Measurements from ENCODE around the gene PDE4B. TPM values are rescaled to one million over a fixed set of nuclear protein-coding genes. Genes with fewer than 3 reads are reported as not detected.

The PDE4B gene
- total RNA-seq, 2 donors from 2014 or later: 114 to 132 TPM

DNA sequence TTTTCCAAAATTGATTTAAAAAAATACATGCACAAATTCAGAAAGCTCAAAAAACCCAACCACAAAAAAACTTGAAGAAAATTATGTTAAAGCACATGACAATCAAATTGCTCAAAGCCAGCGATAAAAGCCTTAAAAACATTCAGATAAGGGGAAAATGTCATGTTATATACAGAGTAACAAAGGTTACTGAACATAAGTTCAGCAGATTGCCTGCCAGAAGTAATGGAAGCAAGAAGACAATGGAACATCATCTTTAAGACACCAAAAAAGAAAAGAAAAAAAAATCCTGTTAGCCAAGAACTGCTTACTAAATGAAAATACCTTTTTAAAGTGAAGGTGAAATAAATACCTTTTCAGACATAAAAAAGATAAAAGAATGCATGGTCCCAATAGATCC is 594.0 kb downstream of the PDE4B start:
- DNase-seq (no peak), ATAC-seq (no peak)
- no peaks in the 10 kb centered on the region for H3K27me3 Mint-ChIP-seq
- no peaks in the 10 kb centered on the region for H3K9me3 ChIP-seq (ENCODE audit: control insufficient read depth, low read length, poor library complexity, severe bottlenecking)
- no peaks in the 10 kb centered on the region for H3K4me1 Mint-ChIP-seq
- no peak overlapping the region for H3K4me3 Mint-ChIP-seq
- H3K36me3 Mint-ChIP-seq (ENCODE audit: low read depth): no peaks in the 10 kb centered on the region
- H3K27ac Mint-ChIP-seq: no peak overlapping the region

DNA sequence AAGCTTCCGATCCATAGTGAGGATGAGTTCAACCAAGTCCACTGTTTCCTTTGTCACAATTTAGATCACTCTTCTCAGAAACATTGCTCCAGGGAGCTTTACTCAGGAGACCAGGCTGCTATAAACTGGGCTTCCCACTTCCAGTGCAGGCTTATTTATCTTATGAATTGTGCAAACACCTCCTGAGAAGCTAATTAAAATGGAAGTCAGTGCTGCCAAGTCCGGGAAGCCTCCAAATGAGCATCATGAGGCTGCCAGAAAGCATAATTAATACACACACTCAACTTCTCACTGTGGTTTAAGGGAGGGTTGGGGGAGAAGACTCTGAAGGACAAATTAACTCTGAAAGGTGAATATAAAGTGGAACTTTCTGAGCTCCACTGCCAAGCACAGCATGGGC is 596.2 kb downstream of the PDE4B start:
- H3K27me3 Mint-ChIP-seq: no peaks in the 10 kb centered on the region
- no peak overlapping the region for H3K4me3 Mint-ChIP-seq
- H3K36me3 Mint-ChIP-seq (ENCODE audit: low read depth): no peaks in the 10 kb centered on the region
- DNase-seq: no peak
- H3K27ac Mint-ChIP-seq: no peak overlapping the region
- ATAC-seq: no peak
- H3K9me3 ChIP-seq (ENCODE audit: control insufficient read depth, low read length, poor library complexity, severe bottlenecking): no peaks in the 10 kb centered on the region
- no peaks in the 10 kb centered on the region for H3K4me1 Mint-ChIP-seq

DNA sequence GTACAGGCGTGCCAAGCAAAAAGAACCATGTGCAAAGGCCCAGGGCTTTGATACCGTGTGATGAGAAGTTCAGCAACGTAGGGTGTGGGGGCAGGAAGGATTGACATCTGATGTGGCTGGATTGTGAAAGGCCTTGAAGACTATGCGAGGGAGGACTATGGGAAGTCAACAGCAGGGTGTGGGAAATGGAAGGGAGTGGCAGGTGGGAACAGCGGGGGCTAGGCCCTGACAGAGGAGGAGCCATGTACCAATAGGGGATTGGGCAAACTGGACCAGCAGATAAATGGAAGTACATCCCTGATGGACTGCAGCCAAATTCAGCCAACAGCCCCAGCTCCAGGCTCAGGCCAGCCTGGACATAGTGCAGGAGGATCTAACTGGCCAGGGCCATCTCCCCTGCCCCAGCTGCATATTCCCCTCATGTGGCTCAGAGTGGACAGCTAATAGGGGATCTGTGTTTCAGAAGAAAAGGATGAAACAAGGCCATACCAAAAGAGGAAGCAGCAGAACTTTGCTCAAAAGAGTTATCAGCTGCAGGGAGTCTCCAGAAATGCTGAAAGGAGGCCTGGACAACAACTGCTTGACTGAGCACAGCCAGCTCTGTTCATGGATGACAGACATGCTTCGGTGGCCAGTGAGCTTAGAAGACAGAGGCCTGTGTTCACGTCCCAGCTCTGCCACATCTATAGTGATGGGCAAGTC is 601.0 kb downstream of the PDE4B start:
- peaks cover 2% of the 10 kb centered on the region for H3K4me1 Mint-ChIP-seq
- H3K27ac Mint-ChIP-seq: no peak overlapping the region
- ATAC-seq: no peak
- H3K9me3 ChIP-seq (ENCODE audit: control insufficient read depth, low read length, poor library complexity, severe bottlenecking): no peaks in the 10 kb centered on the region
- H3K4me3 Mint-ChIP-seq: no peak overlapping the region
- H3K36me3 Mint-ChIP-seq (ENCODE audit: low read depth): no peaks in the 10 kb centered on the region
- DNase-seq: no peak
- H3K27me3 Mint-ChIP-seq: no peaks in the 10 kb centered on the region

DNA sequence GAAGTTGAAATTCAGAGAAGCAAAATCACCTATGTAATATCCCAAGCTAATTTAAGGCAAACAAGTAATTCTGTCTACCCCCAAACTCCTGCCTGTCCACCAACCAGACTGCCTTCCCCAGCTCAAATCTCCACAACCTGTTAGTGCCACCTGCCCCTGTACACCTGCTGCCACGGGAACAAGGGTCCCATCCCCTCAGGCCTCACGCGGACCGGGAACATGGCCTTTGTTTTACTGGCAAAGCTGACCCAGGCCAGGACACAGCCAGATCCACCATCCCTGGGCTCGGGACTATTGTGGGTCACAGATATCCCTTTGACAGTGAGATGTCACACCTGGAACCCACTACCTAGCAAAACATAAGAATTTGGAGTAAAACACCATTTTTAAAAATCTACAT is 601.9 kb downstream of the PDE4B start:
- DNase-seq: no peak
- peak overlapping the region; percentile 37 for H3K27ac Mint-ChIP-seq
- H3K36me3 Mint-ChIP-seq (ENCODE audit: low read depth): no peaks in the 10 kb centered on the region
- no peak for ATAC-seq
- H3K9me3 ChIP-seq (ENCODE audit: control insufficient read depth, low read length, poor library complexity, severe bottlenecking): no peaks in the 10 kb centered on the region
- peaks cover 2% of the 10 kb centered on the region for H3K4me1 Mint-ChIP-seq
- H3K27me3 Mint-ChIP-seq: no peaks in the 10 kb centered on the region
- H3K4me3 Mint-ChIP-seq: no peak overlapping the region

DNA sequence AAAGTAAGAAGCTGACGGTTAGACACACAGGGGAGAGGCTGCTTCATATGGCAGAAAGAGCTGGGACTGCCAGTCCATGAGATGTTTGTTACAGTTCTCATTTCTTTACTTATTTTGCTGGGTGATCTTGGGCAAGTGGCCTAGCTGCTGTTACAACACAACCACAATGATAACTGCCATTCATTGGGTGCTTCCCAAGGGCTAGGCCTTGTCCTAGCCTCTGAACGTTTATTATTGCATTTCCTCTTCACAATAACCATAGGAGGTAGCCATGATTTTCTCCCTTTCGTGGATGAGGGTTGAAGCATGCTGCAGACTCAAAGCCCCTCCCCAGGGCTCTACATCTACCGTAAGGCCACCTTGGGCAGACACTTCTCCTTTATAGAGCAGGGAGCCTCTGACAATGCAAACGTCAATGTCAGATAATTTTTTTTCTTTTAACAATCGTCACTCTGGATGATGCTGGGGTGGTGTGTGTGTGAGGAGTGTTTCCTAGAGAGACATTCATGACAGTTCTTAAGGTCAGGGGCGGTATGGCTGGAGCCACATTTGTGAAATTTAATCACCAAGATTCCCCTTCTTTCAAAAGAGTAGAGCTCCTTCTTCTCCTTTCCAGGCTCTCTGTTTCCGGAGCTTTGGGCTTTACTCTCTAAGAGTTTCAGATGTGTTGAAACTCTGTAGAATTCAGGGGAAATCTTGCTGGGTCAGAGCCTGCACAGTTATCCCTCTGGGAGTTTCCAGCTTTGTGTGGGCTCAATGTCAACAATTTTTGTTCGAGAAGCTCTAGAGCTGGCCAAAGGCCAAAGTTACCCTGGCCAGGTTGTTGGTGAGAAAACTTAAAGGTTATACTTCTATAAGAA is 602.7 kb downstream of the PDE4B start:
- Mint-ChIP-seq H3K27me3 (no peaks in the 10 kb centered on the region), H3K4me3 (no peak overlapping the region), H3K4me1 (peaks cover 9% of the 10 kb centered on the region), H3K27ac (peak overlapping the region; percentile 37), H3K36me3 (ENCODE audit: low read depth) (no peaks in the 10 kb centered on the region)
- DNase-seq (no peak), ATAC-seq (peak; percentile 50)
- no peaks in the 10 kb centered on the region for H3K9me3 ChIP-seq (ENCODE audit: control insufficient read depth, low read length, poor library complexity, severe bottlenecking)

DNA sequence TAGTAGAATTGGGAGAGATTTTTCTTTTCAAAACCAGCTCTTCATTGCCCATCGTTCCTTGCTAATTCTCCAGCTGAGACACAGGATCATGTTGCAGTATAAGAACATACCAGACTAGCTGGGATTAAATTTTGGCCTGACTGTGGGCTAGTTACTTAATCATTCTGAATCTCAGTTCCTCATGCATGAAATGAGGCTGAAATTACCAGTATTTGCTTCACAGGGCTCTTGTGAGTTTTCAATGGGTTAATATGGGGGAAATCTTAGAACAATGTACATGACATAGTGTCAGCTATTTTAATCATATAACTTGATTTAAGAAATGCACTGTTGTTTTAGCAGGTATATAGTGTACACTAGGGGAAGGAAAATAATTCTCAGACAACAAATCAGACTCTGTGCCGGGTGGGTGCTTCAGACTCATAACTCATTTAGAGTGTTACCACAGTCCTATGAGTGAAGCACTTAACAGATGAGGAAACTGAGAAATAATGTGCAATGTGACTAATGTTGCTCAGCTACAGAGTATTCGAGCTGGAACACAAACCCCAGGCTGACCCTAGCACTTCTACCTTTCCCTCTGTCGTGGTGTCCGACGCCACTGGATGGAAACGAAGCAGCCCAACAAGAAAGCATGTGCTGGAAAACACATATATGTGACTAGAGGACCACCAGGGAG is 603.7 kb downstream of the PDE4B start:
- Mint-ChIP-seq H3K27ac (no peak overlapping the region), H3K4me3 (no peak overlapping the region), H3K36me3 (ENCODE audit: low read depth) (no peaks in the 10 kb centered on the region), H3K27me3 (no peaks in the 10 kb centered on the region), H3K4me1 (peaks cover 11% of the 10 kb centered on the region)
- DNase-seq (no peak), ATAC-seq (no peak)
- H3K9me3 ChIP-seq (ENCODE audit: control insufficient read depth, low read length, poor library complexity, severe bottlenecking): no peaks in the 10 kb centered on the region

DNA sequence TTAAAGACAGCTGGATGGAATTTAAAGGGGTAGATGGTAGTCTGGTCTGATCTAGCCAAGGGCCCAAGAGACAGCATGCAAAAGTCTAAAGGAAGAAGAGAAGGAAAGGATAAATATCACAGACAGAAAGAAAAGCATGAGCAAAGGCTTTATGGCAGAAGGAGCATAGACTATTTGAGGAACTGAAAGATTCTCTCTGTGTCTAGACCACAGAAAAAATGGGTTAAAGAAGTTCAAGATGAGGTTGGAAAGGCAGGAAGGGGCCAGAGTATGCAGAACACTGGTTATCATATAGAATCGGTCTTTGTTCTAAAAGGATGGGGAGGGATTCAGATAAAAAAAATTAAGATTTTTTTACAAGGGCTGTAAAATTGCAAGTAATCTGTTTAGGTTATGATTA is 604.5 kb downstream of the PDE4B start:
- ATAC-seq (no peak), DNase-seq (no peak)
- H3K27ac Mint-ChIP-seq: no peak overlapping the region
- peaks cover 11% of the 10 kb centered on the region for H3K4me1 Mint-ChIP-seq
- no peak overlapping the region for H3K4me3 Mint-ChIP-seq
- H3K36me3 Mint-ChIP-seq (ENCODE audit: low read depth): no peaks in the 10 kb centered on the region
- no peaks in the 10 kb centered on the region for H3K9me3 ChIP-seq (ENCODE audit: control insufficient read depth, low read length, poor library complexity, severe bottlenecking)
- H3K27me3 Mint-ChIP-seq: no peaks in the 10 kb centered on the region

DNA sequence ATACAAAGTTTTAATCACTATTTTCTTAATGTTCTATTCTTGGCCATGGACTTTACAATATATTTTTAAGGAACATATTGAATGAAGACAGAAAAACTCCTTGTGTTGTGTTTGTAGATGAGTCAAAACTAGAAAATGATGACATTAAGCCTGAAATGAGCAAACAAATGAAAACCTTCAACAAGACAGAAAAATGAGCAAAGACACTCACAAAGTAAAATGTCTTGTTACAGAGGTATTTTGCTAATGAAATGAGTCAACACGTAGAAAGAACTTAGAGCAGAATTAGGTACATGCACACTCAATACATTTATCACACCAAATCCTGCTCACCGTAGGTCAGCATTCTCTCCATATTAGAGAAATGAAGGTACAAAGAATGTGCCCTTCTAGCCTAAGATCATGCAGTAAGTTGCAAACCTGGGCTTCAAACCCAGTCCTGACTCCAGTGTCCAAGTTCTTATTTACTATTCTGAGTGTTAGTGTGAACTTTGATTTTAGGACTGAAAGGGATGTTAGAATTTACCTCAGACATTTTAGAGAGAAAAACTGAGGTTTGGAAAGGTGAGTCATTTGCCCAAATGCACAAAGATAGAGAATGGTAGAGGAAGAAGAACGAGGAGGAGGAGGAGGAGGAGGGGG is 607.3 kb downstream of the PDE4B start:
- H3K36me3 Mint-ChIP-seq (ENCODE audit: low read depth): no peaks in the 10 kb centered on the region
- H3K4me3 Mint-ChIP-seq: peak overlapping the region; percentile 5
- peaks cover 19% of the 10 kb centered on the region for H3K4me1 Mint-ChIP-seq
- H3K27me3 Mint-ChIP-seq: no peaks in the 10 kb centered on the region
- H3K27ac Mint-ChIP-seq: peak overlapping the region; percentile 72
- H3K9me3 ChIP-seq (ENCODE audit: control insufficient read depth, low read length, poor library complexity, severe bottlenecking): no peaks in the 10 kb centered on the region
- ATAC-seq: no peak
- no peak for DNase-seq

DNA sequence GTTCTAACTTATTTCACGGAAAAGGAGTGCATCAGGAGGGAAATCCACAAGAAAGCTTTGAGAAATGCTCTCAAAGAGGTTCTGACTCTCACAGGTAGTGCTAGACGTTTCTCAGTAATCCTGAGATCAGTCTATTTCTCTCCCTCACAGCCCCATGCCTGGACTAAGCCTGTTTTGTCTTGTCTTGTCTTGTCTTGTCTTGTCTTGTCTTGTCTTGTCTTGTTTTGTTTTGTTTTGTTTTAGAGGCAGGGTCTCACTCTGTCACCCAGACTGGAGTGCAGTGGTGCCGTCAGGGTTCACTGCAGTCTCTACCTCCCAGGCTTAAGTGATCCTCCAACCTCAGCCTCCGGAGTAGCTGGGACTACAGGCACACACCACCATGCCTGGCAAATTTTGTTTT is 608.0 kb downstream of the PDE4B start:
- H3K4me3 Mint-ChIP-seq: no peak overlapping the region
- peak overlapping the region; percentile 72 for H3K27ac Mint-ChIP-seq

DNA sequence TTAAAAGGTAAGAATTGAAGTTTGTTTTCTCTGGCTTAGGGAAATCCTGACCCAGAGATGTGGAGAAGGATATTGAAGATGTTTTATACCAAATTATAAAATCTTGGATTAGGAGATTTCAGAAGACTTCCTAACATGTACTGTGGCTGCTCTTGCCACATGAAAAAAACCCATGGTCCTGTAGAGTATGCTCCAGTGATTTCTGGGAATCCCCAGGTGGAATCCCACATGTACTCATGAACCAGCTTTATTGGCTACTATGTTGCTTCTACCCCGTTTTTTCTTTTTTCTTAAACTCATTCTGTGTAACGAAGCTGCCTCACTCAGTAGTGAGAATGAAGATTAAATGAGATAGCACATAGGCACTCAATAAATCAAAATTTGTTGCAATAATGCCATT is 608.5 kb downstream of the PDE4B start:
- H3K9me3 ChIP-seq (ENCODE audit: control insufficient read depth, low read length, poor library complexity, severe bottlenecking): no peaks in the 10 kb centered on the region
- Mint-ChIP-seq H3K27me3 (no peaks in the 10 kb centered on the region), H3K4me1 (peaks cover 19% of the 10 kb centered on the region), H3K36me3 (ENCODE audit: low read depth) (no peaks in the 10 kb centered on the region), H3K27ac (peak overlapping the region; percentile 72), H3K4me3 (no peak overlapping the region)
- DNase-seq: no peak
- peak; percentile 56 for ATAC-seq

More for the DNA sequence above, 608.0 kb downstream of the PDE4B start:
- no peaks in the 10 kb centered on the region for H3K9me3 ChIP-seq (ENCODE audit: control insufficient read depth, low read length, poor library complexity, severe bottlenecking)
- ATAC-seq (no peak), DNase-seq (no peak)
- peaks cover 19% of the 10 kb centered on the region for H3K4me1 Mint-ChIP-seq
- H3K36me3 Mint-ChIP-seq (ENCODE audit: low read depth): no peaks in the 10 kb centered on the region
- no peaks in the 10 kb centered on the region for H3K27me3 Mint-ChIP-seq

DNA sequence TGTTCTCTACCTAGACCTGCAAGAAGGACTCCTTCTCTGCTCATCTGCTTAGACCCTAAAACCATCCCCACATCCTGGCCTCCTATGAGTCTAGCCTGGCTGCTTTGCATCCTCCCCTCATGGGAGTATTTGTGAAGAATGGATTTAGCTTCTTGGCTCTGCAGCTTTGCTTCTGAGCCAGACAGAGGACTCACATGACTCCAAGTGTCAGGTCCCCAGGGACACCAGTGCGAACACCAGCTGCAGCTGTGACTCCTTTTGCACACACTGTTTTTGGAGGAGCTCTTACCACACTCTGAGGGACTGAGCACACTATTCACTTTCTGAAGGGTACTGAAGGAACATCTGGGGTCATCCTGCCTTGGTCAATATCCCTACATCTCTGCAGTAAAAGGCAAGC is 609.5 kb downstream of the PDE4B start:
- H3K36me3 Mint-ChIP-seq (ENCODE audit: low read depth): no peaks in the 10 kb centered on the region
- H3K9me3 ChIP-seq (ENCODE audit: control insufficient read depth, low read length, poor library complexity, severe bottlenecking): no peaks in the 10 kb centered on the region
- no peak overlapping the region for H3K27ac Mint-ChIP-seq
- DNase-seq: no peak
- H3K27me3 Mint-ChIP-seq: no peaks in the 10 kb centered on the region
- peaks cover 17% of the 10 kb centered on the region for H3K4me1 Mint-ChIP-seq
- no peak overlapping the region for H3K4me3 Mint-ChIP-seq
- peak; percentile 61 for ATAC-seq

DNA sequence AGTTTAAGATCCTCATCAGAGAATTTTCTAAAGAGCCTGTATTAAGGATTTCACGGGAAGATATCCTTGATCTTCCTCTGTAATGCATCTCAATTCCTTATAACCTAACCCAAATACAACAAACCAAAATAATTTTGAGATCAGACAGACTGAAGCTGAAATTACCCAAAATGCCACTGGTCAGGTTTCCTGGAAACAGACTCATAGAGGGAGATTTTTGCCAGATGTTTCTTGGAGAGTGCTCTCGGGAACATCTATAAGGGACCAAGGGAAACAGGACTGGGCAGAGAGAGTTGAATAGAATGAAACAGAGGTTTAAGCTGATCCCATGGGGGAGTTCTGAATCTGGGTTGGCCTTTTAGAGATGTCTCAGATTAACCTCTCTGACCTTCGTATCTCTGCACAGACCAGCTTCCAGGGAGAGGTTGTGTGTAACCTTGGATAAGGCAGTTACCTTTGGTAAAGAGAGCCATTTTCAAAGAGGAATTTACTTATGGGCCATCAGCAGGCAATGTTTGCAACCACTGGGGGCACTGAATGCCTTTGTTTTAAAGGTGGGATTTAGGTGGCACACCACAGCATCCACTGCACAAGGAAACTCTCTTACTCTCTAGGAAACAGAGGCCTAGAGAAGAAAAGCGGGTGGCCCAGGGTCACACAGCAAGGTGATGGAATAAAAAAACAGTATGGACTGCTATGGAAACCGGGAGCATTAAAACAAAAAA is 610.5 kb downstream of the PDE4B start:
- Mint-ChIP-seq H3K27ac (no peak overlapping the region), H3K36me3 (ENCODE audit: low read depth) (no peaks in the 10 kb centered on the region), H3K4me1 (peaks cover 17% of the 10 kb centered on the region), H3K27me3 (no peaks in the 10 kb centered on the region), H3K4me3 (no peak overlapping the region)
- H3K9me3 ChIP-seq (ENCODE audit: control insufficient read depth, low read length, poor library complexity, severe bottlenecking): no peaks in the 10 kb centered on the region
- DNase-seq (no peak), ATAC-seq (no peak)

Measured in T-helper 17 cell (primary cell).